Myometrial cell (primary cell): ENCODE measurements around the gene CCNE1. TPM values are rescaled to one million over a fixed set of nuclear protein-coding genes. Genes with fewer than 3 reads are reported as not detected.

Source experiments
- total RNA-seq: library from RNA; depleted of rRNA; stranded (reverse); fragments of >200 nt; gene quantifications from 2 replicates; pipeline ENCODE4 v1.2.3, GENCODE V29; 2015

The CCNE1 gene
- total RNA-seq, result 2.5 and 7.5 TPM in 2 replicates

GRCh38 chr19:29811125-29812079, at the start of gene CCNE1:
TSS of gene CCNE1 (plus strand) at chr19:29811991. CDS start at chr19:29812556, 565 bp downstream.

Other genes starting within 250 kb of the CCNE1 start
- 78.1 and 122 TPM in 2 replicates for gene POP4, start 205.7 kb upstream of the CCNE1 start, total RNA-seq
- gene PLEKHF1, start 146.5 kb upstream of the CCNE1 start, total RNA-seq, result 15.3 and 25.9 TPM in 2 replicates
- 23.6 and 45.0 TPM in 2 replicates for gene C19orf12, start 96.7 kb upstream of the CCNE1 start, total RNA-seq
- gene URI1, start 130.2 kb downstream of the CCNE1 start, total RNA-seq, result 50.5 and 65.2 TPM in 2 replicates